Measurements from ENCODE around the gene TCOF1.

The TCOF1 gene

DNA sequence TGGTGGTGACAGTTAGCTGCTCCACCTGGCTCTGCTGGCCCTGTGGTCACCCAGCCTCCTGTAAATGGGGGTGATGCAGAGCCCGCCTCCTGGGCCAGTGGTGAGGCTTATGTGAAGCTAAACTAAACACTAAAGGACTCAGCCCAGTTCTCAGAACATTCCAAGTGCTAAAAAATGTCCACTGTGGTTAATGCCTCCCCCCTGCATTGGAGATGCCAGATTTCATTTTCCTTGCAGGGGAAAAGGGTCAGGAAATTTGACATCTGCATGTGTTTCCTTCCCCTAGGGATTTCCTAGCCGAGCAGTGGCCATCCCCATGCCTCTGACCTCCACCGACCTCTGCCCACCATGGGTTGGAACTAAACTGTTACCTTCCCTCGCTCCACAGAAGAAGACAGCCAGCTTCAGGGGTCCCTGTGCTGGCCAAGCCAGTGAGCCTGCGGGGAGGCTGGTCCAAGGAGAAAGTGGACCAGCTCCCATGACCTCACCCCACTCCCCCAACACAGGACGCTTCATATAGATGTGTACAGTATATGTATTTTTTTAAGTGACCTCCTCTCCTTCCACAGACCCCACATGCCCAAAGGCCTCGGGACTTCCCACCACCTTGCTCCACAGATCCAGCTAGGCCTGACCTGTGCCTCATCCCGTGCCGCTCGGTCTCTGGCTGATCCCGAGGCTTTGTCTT lies 42.2 kb downstream of the TCOF1 start:
- Histone ChIP-seq H4K20me1 (ENCODE audit: insufficient read depth) (no peaks in the 10 kb centered on the region), H3K36me3 (ENCODE audit: insufficient read depth) (no peaks in the 10 kb centered on the region), H3K4me1 (ENCODE audit: low read depth, poor library complexity, severe bottlenecking) (peaks cover under 1% of the 10 kb centered on the region), H3K4me2 (no peak overlapping the region), H3K79me2 (ENCODE audit: insufficient read depth, low read depth) (no peaks in the 10 kb centered on the region), H3K27me3 (ENCODE audit: insufficient read depth, low read depth) (no peaks in the 10 kb centered on the region), H3K27ac (no peak overlapping the region), H2AFZ (ENCODE audit: low read depth) (no peak overlapping the region), H3K4me3 (IDR thresholded peaks at IDR 0.05; ENCODE audit: insufficient read depth, low read depth, low read length) (no peak overlapping the region), H3K9ac (no peak overlapping the region)
- TF ChIP-seq, protein P1, sequence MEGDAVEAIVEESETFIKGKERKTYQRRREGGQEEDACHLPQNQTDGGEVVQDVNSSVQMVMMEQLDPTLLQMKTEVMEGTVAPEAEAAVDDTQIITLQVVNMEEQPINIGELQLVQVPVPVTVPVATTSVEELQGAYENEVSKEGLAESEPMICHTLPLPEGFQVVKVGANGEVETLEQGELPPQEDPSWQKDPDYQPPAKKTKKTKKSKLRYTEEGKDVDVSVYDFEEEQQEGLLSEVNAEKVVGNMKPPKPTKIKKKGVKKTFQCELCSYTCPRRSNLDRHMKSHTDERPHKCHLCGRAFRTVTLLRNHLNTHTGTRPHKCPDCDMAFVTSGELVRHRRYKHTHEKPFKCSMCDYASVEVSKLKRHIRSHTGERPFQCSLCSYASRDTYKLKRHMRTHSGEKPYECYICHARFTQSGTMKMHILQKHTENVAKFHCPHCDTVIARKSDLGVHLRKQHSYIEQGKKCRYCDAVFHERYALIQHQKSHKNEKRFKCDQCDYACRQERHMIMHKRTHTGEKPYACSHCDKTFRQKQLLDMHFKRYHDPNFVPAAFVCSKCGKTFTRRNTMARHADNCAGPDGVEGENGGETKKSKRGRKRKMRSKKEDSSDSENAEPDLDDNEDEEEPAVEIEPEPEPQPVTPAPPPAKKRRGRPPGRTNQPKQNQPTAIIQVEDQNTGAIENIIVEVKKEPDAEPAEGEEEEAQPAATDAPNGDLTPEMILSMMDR (conservative IDR thresholded peaks at IDR 0.05; ENCODE audit: low read depth, low read length): no peak

DNA sequence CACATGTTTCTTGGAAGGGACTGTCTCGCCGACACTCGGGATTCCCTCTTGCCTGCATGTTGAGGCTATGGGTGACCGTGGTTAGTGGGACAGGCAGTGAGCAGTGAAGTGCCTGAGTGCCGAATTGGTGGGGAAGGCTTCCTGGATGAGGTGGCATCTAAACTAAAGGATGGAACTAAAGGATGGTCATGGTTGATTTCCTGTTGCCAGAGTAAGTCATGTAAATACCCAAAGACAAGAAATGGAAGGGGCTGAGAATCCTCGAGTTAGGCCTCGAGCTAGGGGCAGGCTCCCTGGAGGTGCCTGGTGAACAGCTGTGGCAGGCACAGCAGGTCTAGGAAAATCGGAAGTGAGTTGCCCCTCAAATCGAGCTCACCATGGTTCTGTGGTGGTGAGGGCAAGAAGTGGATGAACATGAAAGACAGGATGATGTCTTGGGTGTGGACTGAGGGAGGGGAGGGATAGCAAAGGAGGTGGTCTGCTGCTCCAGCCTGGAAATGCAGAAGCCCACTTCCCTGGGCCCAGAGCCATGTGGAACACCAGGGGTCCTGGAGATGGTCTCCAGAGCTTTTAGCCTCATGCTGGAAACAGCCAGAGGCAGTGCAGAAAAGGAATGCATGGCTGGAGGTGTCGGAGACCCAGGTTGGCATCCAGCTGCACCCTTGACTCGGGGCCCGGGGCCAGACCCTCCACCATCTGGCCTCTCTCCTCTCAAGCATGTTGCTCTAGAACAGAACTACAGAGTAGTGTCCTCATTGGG lies 43.0 kb downstream of the TCOF1 start:
- Histone ChIP-seq H3K9ac (no peak overlapping the region), H4K20me1 (ENCODE audit: insufficient read depth) (no peaks in the 10 kb centered on the region), H3K4me1 (ENCODE audit: low read depth, poor library complexity, severe bottlenecking) (no peaks in the 10 kb centered on the region), H3K79me2 (ENCODE audit: insufficient read depth, low read depth) (no peaks in the 10 kb centered on the region), H3K4me2 (no peak overlapping the region), H2AFZ (ENCODE audit: low read depth) (no peak overlapping the region), H3K4me3 (IDR thresholded peaks at IDR 0.05; ENCODE audit: insufficient read depth, low read depth, low read length) (no peak overlapping the region), H3K27me3 (ENCODE audit: insufficient read depth, low read depth) (no peaks in the 10 kb centered on the region), H3K27ac (peak overlapping the region; percentile 22; the same call in 1 of the 2 replicates), H3K36me3 (ENCODE audit: insufficient read depth) (no peaks in the 10 kb centered on the region)
- TF ChIP-seq, protein P1 (conservative IDR thresholded peaks at IDR 0.05; ENCODE audit: low read depth, low read length): no peak

DNA sequence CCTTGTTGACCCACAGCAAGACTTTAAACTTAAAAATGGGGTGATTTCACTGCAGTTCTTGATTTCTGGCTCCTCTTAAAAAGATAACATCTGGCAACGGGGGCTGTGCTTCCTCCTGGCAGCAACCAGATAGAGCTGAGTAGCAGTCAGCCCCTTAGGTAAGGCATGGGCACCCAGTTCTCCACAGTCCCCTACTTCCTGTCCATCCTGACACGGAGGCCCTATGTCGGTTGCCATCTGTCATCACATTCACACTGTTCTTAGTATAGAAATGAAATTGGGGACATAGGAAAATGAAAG lies 43.5 kb downstream of the TCOF1 start:
- H3K4me2 ChIP-seq: no peak overlapping the region
- H3K27me3 ChIP-seq (ENCODE audit: insufficient read depth, low read depth): no peaks in the 10 kb centered on the region
- H3K79me2 ChIP-seq (ENCODE audit: insufficient read depth, low read depth): no peaks in the 10 kb centered on the region
- H2AFZ ChIP-seq (ENCODE audit: low read depth): no peak overlapping the region
- H3K4me3 ChIP-seq (IDR thresholded peaks at IDR 0.05; ENCODE audit: insufficient read depth, low read depth, low read length): no peak overlapping the region
- H4K20me1 ChIP-seq (ENCODE audit: insufficient read depth): no peaks in the 10 kb centered on the region
- H3K9ac ChIP-seq: no peak overlapping the region
- TF ChIP-seq, protein P1 (conservative IDR thresholded peaks at IDR 0.05; ENCODE audit: low read depth, low read length): no peak
- H3K4me1 ChIP-seq (ENCODE audit: low read depth, poor library complexity, severe bottlenecking): no peaks in the 10 kb centered on the region
- peak overlapping the region; percentile 22; the same call in 1 of the 2 replicates for H3K27ac ChIP-seq
- peaks cover under 1% of the 10 kb centered on the region; the same call in 1 of the 2 replicates for H3K36me3 ChIP-seq (ENCODE audit: insufficient read depth)

DNA sequence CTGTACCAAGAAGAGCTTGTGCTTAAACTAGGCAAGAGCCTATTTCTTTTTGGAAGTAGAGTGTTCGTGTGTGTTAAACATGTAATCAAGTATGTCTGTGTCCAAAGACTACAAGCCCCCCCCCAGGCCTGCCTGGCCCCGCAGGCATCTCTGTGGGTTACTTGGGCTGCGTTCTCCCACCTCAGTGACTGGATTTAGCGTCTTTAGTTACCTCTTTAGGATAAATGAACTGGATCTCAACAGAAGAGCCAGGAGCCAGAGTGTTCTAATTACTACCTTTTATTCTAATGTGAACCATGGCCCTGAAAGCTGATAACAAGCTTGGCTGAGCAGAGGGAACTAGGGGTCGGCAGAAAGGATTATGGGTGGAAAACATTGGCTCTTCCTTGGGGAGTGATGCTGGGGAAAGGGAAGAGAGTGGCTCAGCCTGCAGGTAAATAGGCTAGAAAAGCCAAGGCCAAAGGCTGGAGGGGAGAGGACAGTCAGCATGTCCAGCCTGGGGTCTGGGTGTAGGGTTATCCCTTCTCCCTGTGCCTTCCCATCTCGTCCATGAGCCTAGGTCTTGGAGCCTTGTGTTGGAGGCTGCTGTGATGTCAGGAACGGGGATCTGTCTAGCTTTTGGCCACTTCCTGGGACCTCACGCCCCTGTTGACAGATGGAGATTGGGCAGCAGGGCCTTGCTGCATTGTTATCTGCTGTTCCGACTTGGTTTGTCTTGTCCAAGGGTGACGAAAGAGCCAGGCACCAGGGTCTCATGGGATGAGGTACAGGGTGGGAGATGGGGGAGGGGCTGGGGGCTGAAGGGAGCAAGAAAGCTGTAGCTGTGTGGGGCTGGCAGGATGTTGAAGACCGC lies 44.1 kb downstream of the TCOF1 start:
- peaks cover 4% of the 10 kb centered on the region; the same call in 1 of the 2 replicates for H3K36me3 ChIP-seq (ENCODE audit: insufficient read depth)
- no peak overlapping the region for H2AFZ ChIP-seq (ENCODE audit: low read depth)
- no peaks in the 10 kb centered on the region for H3K27me3 ChIP-seq (ENCODE audit: insufficient read depth, low read depth)
- no peak overlapping the region for H3K4me3 ChIP-seq (IDR thresholded peaks at IDR 0.05; ENCODE audit: insufficient read depth, low read depth, low read length)
- no peak overlapping the region for H3K9ac ChIP-seq
- H3K79me2 ChIP-seq (ENCODE audit: insufficient read depth, low read depth): no peaks in the 10 kb centered on the region
- TF ChIP-seq, protein P1 (conservative IDR thresholded peaks at IDR 0.05; ENCODE audit: low read depth, low read length): no peak
- peak overlapping the region; percentile 22; the same call in 1 of the 2 replicates for H3K27ac ChIP-seq
- no peaks in the 10 kb centered on the region for H3K4me1 ChIP-seq (ENCODE audit: low read depth, poor library complexity, severe bottlenecking)
- H3K4me2 ChIP-seq: no peak overlapping the region
- H4K20me1 ChIP-seq (ENCODE audit: insufficient read depth): no peaks in the 10 kb centered on the region

Data from KMS-11 (cell line).